GM19023 (cell line): Measurements from ENCODE around the gene IPCEF1.
A peak's percentile ranks its signal among the peaks of the same experiment; 100 is the strongest.

Experiments used
- ATAC-seq: cut with Tn5 transposase; IDR thresholded peaks from one replicate; pipeline ENCODE4 v1.9.1; 2021; ENCODE audit warnings: mild to moderate bottlenecking, moderate library complexity; ENCODE audit not compliant: unreplicated experiment

IPCEF1 gene

DNA sequence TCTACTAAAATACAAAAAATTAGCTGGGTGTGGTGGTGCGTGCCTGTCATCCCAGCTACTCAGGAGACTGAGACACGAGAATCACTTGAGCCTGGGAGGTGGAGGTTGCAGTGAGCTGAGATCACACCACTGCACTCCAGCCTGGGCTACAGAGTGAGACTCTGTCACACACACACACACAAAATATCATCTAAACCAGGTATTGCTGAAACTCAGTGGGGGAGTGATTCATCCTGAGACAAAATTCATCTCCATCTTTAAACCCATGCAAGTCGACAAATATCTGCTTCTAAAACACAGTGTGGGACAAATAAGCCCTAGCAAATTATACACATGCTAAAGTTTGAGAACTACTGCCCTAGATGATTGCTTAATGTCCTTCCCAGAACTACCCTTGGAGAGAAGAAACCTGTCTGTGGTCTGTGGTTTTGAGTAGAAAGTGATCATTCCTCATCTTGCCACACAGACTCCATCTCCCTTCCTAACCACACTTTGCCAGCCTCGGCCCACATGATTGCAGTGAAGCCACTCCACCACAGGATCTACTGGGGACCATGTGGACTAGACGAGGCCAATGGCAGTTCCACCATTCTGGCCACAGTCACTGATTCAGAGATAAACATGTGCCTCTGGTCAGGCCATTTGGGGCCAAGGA is 187.3 kb downstream of the IPCEF1 start:
- no peak for ATAC-seq

DNA sequence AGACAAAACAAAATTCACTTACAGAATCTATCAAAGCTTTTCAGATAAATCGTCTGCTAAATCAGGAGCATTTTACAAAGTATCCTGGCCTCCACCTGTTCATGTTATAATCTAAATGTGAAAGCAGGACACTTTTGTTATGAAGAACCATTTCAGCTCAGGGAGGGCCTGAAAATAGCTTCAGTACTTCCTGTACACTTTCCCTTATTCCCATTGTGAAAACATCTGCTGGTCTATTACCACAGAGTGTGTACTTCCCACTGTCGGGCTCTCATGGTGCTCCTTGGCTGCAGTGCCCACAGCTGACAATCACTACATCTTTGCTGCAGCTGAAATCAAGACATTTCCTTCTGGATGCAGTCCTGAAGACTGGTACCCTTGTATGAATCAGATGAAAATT is 189.5 kb downstream of the IPCEF1 start:
- ATAC-seq: no peak

DNA sequence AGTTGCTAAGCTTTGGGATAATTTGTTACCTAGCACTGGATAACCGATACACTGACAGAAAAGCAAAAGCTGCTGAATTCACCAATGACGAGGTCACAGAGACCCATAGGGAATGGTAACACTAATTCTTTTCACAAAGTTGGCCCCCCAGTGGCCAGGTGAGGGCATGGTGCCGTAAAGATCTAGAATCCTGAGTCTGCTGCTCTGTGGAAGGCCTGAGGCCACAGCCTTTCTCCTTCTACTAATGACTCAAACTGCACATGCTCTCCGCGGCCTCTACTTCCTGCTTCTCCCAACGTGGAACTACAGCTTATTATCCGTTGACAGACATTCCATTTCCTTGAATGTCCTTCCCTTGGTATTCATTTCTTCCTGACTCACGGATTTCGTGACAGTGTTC is 190.5 kb downstream of the IPCEF1 start:
- no peak for ATAC-seq

DNA sequence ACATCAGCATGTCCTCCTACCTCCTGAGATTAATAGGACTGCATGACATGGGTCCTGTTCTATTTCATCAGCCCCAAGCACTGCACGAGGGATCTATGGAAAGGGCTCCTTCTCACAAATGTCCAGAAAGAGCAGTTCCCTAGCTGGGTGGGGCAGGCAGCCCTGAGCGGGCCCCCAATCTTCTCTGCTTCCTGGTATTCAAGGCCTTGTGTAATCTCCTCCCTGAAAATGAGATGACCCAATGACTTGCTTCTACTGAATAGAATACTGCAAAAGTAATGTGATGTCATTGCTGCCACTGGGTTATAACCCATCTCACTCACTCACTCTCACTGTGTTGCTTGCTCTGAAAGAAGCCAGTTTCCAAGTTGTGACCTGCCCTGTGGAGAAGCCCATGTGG is 191.1 kb downstream of the IPCEF1 start:
- ATAC-seq: no peak

DNA sequence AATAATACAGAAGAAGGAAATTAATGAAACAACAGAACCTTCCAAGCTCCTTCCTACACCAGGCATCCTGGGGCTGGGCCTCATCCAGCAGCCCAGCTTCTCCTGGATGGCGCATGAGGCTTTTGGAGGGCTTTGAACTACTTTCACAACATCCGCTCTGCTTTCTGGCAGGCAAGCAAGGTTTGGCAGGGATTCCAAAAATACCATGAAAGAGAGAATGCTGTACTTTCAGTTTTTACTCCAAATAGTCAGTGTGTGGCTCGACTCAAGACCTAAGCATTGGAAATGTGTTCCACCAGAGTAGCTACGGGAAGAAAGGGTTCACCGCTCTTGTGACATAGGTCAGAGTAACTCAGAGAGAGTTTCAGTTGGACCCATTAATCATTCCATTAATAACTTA is 192.2 kb downstream of the IPCEF1 start:
- no peak for ATAC-seq

DNA sequence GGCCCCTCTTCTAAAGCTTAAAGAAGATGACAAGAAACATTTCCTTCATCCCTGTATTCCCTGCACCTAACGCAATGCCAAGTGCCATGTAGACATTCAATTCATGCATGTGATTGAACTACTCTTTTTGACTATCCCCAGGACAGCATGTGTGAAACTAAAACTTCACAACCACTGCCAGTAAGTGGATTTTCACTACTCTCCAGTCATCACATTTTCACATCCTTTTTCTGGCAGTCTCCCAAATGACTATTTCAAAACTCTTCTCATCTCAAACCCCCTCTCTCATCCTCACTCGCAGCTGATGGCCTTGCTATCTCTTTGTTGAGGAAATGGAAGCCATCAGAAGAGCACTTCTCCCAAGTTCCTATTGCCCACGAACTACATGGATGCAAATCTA is 194.9 kb downstream of the IPCEF1 start:
- ATAC-seq: peak; percentile 53

DNA sequence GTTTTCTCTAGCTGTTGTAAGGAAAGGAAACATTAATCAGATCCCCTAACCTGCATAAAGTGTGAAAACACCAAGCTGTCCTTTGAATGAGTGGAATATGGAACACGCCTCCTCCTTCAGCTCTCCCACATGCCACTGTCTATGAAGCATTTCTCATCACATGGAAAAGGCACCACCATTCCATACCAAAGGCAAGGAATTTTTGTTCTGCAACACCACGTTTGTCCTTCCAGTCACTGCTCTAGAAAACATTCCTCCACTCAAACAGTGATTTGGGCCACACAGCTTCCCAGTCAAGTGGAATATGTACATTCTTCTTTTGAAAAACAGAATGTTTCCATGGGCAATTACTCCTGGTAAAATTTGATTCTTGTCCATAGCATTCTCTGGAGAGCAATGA is 197.5 kb downstream of the IPCEF1 start:
- ATAC-seq: no peak

DNA sequence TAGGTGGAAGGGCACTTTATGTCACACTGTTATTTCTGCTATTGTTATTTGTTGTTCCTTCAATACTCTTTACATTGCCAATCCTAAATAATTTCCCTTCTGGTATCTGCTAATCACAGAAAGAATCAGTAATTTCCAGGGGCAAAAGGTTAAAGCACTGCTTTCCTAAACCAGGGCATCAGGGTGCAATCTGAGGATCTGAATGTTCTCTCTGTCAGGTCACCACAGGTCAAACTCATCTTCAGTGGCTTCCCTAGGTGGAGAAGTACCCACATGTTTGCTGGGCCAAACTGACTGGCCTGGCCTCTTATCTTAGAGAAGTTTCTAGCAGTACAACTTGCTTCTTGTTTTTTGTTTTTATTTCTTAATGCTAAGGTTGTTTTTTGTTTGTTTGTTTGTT is 198.9 kb downstream of the IPCEF1 start:
- no peak for ATAC-seq

DNA sequence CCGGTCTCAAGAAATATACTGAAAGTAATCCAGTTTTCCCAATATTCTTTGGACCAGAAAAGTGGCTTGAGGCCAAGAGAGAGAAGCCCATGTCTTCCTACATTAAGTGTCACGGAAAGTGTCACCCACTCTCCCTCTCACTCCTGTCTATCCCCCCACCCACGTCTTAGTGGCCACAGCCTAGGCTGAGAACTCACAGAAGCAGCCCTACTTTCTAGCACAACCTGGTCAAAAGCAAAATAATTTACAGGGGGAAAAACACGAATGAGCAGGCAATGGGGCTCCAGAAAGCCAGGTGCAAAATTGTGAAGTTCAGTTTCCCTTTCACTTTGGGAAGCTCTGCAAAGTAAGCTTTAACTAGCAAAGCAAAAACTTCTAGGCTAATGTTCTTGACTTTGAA is 199.5 kb downstream of the IPCEF1 start:
- peak; percentile 67 for ATAC-seq

DNA sequence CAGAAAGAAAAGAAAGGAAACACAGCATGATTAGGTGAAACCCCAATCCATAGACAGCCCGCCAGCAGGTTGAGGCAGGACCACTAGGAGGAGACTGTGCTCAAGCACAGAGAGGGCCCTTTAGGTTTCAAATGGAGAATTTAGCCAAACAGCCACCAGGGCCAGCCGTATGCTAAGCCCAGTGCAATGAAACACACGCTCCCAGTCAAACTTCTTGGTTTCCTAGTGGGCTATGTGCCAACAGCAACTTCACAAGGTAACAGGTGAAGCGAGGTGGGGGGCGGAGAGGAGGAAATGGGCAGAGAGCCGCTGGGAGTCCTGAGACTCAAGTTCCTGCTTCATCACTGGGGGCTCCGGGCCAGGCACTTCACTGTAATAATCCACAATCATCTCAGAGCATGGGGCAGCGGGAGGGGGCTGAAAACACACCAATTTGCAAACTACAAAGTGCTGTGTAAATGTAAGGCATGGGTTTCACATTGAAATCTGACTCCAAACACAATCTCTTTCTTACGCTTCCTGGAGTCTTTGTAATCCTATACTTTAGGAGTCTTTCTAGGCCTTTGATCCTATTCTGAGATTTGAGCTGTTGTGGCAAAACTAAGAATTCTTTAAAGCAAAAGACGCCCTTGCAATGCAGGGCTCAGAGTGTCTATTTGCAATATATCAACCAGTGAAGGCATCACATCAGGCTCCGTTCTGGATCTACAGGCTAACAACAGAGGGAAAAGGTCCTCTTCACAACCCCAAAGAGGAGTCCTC is 200.3 kb downstream of the IPCEF1 start:
- peak; percentile 72 for ATAC-seq

DNA sequence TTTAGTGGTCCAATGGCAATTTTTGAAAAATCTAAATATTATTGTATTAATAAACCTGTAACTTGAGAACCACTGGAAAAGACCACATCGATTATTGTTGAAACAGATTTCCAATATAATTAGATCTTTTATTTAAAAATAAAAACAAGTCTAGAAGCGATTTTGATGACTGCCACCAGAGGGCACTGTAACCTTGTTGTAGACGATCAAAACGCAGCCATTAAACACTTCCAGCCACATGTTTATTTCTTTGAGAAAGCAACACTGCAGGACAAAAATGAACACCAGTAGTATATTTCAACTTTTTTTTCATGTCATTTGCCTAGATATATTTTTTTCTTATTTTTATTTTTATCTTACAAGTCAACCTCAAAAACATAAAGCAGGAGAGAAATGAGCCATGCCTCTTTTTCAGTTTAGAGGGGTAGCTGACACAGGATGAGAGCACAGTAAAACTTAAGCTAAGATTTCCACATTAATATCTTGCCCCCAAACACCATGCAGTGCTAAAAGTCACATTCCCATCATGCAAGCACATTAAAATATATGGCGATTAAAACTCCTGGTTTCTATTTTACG is 202.1 kb downstream of the IPCEF1 start:
- no peak for ATAC-seq

DNA sequence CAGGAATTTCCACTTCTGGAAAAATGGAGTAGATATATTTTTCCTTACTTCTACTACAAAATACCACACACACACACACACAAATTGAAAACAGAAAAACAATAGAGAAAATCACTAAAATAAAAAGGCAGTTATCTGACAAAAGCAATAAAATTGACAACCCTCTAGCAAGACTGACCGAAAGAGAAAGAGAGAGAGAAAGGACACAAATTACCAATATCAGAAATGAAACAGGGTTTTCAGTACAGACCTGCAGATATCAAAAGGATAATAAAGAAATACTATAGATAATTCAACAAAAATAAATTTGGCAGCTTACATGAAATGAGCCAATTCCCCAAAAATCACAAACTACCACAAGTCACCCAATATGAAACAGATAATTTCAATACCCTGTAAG is 212.8 kb downstream of the IPCEF1 start:
- ATAC-seq: no peak

DNA sequence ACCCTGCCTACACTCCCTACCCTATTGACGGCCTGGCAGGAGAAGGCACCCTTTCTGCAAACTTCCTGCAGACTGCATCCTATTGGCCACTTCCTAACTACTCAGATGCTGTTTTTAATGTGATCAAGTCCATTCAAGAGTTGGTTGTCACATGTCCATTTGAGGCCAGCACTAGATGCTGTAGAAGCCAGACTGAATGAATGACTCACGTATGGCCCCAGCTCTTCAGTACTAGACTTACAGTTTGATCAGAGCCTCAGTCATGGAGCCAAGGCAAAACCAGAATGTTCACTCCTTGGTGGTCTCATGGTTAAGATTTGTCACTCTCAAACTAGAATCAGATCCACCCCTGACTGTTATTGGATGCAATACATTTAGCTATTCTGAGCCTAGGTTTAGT is 215.9 kb downstream of the IPCEF1 start:
- no peak for ATAC-seq

DNA sequence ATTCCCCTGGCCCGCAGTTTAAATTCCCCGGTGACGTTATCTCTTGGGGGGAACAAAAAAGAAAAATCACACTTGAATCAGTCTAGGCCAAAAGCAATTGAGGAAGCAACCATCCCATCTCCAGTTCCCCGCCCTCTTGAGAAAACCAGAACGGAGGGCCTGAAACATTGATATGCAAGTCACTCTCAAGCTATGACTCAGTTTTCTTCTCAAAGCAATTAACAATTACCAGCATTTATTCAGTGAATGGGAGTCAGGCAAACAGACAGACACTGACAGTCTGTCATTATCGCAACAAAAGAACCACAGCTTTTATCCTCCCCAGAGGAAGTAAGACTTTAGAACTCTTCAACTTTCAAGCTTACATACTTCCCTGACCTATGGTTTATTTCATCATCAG is 216.7 kb downstream of the IPCEF1 start:
- ATAC-seq: no peak

DNA sequence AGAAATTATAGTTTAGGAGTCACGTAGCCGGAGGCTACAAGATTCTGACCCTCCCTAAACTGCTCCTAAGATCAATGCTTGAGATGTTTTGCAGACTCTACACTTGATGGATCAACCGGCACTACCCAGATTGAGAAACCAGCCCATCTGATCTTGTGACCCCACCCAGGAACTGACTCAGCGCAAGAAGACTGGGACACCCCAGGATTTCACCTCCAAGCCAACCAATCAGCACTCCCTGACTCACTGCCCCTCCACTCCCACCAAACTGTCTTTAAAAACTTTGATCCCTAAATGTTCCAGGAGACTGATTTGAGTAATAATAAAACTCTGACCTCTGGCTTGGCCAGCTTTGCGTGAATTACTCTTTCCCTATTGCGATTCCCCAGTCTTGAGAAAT is 217.8 kb downstream of the IPCEF1 start:
- no peak for ATAC-seq

DNA sequence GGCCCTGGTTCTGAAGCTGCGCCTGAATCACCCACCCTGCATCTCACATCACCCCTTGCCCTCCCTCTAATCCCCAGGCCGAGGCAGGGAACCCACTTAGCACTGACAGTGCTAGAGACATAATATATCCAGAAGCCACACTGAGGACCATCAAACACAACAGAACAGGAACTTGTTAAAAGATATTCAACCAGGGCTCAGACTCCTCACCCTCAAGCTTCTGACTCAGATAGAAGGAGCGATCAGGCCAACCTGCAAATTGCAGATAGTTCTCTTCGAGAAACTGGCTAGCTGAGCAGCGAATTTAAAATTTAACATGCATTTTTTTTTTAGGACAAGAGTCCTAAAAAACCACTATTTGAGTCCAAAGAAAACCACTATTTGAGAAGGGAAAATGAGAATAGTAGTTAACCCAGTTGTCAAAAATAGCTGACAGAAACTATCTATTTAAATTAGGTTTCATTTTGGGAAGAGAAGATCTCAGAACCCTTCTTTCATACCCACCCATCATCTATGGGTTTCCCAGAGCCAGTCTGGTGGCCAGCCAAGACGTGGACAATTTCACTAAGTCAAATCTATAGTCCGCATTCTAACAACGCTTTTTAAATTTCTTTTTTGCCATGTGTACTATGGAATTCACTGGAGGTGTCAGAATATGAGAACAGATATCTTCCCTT is 222.0 kb downstream of the IPCEF1 start:
- no peak for ATAC-seq

DNA sequence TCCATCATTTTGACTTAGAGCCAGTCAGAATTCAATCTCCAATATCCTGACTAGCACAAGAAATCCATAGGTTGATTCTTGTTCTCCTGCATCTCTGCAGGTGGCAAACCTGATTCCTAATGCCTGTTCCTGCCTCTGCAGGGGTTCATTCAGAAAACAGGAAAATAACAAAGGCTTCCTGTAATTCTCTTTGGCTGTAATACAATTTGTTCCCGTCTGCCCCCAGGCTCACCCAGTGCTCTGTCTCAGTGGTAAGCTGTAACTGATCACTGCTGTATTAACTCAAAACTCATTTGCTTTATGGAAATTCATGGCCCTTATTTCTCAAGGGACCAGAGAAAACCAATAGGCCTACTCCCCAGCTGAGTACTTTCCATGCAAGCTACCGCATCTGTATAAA is 228.9 kb downstream of the IPCEF1 start:
- ATAC-seq: no peak

DNA sequence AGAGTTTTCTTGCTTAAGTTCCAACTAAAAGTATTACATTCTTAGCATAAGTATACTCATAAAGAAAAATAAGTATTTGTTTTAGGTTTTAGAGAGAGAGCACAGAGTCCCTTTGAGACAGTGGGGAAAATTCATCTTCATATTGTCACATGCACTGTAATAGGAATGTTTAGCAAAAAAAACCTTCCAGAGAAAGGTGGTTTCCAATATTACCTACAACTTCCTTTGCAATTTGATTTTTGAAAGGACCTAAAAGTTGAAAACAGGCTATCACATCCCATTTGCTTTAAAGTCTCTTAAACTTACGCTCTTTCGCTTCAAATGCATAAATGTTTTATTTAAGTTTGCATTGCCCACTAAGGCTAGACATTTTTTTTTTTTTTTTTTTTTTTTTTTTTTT is 231.2 kb downstream of the IPCEF1 start:
- ATAC-seq: no peak

DNA sequence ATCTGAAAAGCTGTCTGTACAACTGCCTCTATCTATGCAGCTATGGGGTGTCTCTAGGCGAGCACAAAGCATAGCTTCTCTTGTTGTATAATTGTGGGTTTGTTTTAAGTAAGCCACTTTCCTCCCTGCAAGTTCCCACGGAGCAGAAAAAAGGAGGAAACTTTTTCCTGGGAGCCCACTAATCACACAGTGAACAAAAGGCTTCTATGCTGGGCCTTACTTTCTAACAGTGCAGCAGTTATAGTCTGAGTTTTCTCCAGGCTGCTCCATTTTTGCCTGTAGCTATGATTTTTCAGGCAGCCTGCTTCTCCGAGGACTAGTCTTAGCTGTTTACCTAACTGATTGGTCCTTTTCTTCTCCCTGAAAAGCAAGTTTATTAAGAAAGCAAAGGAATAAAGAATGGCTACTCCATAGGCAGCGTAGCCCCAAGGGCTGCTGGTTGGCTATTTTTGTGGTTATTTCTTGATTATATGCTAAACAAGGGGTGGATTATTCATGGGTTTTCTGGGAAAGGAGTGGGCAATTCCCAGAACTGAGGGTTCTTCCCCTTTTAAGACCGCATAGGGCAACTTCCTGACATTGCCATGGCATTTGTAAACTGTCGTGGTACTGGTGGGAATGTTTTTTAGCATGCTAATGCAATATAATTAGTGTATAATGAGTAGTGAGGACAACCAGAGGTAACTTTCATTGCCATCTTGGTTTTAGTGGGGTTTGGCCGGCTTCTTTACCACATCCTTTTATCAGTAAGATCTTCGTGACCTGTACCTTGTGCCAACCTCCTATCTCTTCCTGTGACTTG is 233.2 kb downstream of the IPCEF1 start:
- no peak for ATAC-seq

DNA sequence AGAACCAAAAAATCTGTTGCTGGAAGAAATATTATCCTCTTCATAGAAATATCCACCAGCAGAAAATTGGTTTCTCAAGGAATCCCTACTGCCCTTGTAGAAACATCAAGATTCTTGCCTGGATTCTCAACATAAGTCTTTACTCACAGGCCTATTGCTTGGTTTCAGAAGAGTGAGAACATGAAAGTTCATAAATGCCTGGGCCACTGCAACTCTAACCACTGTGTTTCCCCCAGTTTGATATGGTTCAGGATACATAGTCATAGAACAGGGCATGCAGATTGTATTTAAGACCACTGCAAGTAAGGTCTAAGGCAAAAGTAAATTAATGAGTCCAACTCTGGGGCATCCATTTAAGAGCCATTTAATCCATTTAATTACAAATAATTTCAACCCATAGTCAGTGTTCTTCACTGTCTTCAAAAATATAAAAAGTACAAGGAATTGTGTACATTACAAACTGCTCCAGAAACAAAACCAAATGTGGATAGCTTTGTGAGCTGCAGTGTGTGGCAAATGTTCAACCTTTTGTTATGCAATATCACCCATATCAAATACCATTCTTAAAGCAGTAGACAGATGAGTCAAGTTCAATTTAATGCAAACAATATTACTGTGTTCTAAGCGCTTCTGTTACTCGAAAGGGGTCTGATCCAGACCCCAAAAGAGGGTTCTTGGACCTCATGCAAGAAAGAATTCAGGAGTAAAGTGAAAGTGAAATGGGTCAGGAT is 234.2 kb downstream of the IPCEF1 start:
- ATAC-seq: no peak
